Daoy (cell line): ENCODE results near the gene ARHGEF28. TPM values are rescaled to one million over a fixed set of nuclear protein-coding genes. Genes with fewer than 3 reads are reported as not detected.

Source experiments
- total RNA-seq: library from RNA; depleted of rRNA; stranded (reverse); fragments of >200 nt; shearing (Covaris generic); gene quantifications from 2 replicates; pipeline ENCODE4 v1.2.3, GENCODE V29; 2014; rRNA removed

ARHGEF28 gene
- total RNA-seq, 1 experiment from 2014 or later, result 3.9 TPM

Other genes with a start within 250 kb of the ARHGEF28 start
- 21.9 and 62.3 TPM in 2 replicates for gene FOXD1, start 177.4 kb upstream of the ARHGEF28 start, total RNA-seq
- 680 and 912 TPM in 2 replicates for gene BTF3, start 127.8 kb upstream of the ARHGEF28 start, total RNA-seq
- 10.2 and 12.3 TPM in 2 replicates for gene ANKRA2, start 60.6 kb upstream of the ARHGEF28 start, total RNA-seq
- gene UTP15, start 60.5 kb upstream of the ARHGEF28 start, total RNA-seq, result 31.7 and 60.3 TPM in 2 replicates